Measurements from ENCODE around the gene MEX3A. TPM values are rescaled to one million over a fixed set of nuclear protein-coding genes. Genes with fewer than 3 reads are reported as not detected.
A peak's percentile ranks its signal among the peaks of the same experiment; 100 is the strongest.

Gene MEX3A
- total RNA-seq, 1 donor from 2014 or later, result 61.9 TPM

- TF ChIP-seq CTCF (conservative IDR thresholded peaks at IDR 0.05), result no peak
- no peak overlapping the region for H3K27ac Mint-ChIP-seq
- H3K4me3 Mint-ChIP-seq, result no peak overlapping the region
- H3K36me3 Mint-ChIP-seq, result peaks cover 17% of the 10 kb centered on the region
- no peaks in the 10 kb centered on the region for H3K27me3 Mint-ChIP-seq
- H3K9me3 Mint-ChIP-seq, result no peaks in the 10 kb centered on the region
- DNase-seq (ENCODE audit: extremely low spot score, unreplicated experiment), result no peak
- H3K4me1 Mint-ChIP-seq (ENCODE audit: unreplicated experiment), result peaks cover 37% of the 10 kb centered on the region
These were observed 12.5 kb downstream of the MEX3A start for GRCh38 chr1:156069490-156070455.

GRCh38 chr1:156067262-156067661 is 15.0 kb downstream of the MEX3A start:
- Mint-ChIP-seq H3K4me3 (no peak overlapping the region), H3K27me3 (no peaks in the 10 kb centered on the region), H3K36me3 (peaks cover 7% of the 10 kb centered on the region), H3K4me1 (ENCODE audit: unreplicated experiment) (peaks cover 32% of the 10 kb centered on the region), H3K27ac (no peak overlapping the region), H3K9me3 (no peaks in the 10 kb centered on the region)
- DNase-seq (ENCODE audit: extremely low spot score, unreplicated experiment), result no peak
- TF ChIP-seq CTCF (conservative IDR thresholded peaks at IDR 0.05), result no peak

GRCh38 chr1:156065871-156066270 is 16.4 kb downstream of the MEX3A start:
- H3K4me3 Mint-ChIP-seq, result no peak overlapping the region
- peak overlapping the region; percentile 68 for H3K27ac Mint-ChIP-seq
- TF ChIP-seq CTCF (conservative IDR thresholded peaks at IDR 0.05), result no peak

GRCh38 chr1:156065212-156065611 is 17.1 kb downstream of the MEX3A start:
- peaks cover 37% of the 10 kb centered on the region for H3K4me1 Mint-ChIP-seq (ENCODE audit: unreplicated experiment)
- H3K27ac Mint-ChIP-seq, result peak overlapping the region; percentile 24

More at GRCh38 chr1:156065871-156066270, 16.4 kb downstream of the MEX3A start:
- Mint-ChIP-seq H3K9me3 (no peaks in the 10 kb centered on the region), H3K36me3 (peaks cover 6% of the 10 kb centered on the region), H3K27me3 (no peaks in the 10 kb centered on the region), H3K4me1 (ENCODE audit: unreplicated experiment) (peaks cover 36% of the 10 kb centered on the region)
- DNase-seq (ENCODE audit: extremely low spot score, unreplicated experiment), result no peak

GRCh38 chr1:156064615-156065014 is 17.6 kb downstream of the MEX3A start:
- peak overlapping the region; percentile 24 for H3K27ac Mint-ChIP-seq
- H3K9me3 Mint-ChIP-seq, result no peaks in the 10 kb centered on the region
- DNase-seq (ENCODE audit: extremely low spot score, unreplicated experiment), result no peak
- H3K4me3 Mint-ChIP-seq, result no peak overlapping the region
- H3K4me1 Mint-ChIP-seq (ENCODE audit: unreplicated experiment), result peaks cover 36% of the 10 kb centered on the region
- H3K36me3 Mint-ChIP-seq, result peaks cover 6% of the 10 kb centered on the region
- no peak for TF ChIP-seq CTCF (conservative IDR thresholded peaks at IDR 0.05)
- H3K27me3 Mint-ChIP-seq, result no peaks in the 10 kb centered on the region

More at GRCh38 chr1:156065212-156065611, 17.1 kb downstream of the MEX3A start:
- DNase-seq (ENCODE audit: extremely low spot score, unreplicated experiment), result no peak
- H3K9me3 Mint-ChIP-seq, result no peaks in the 10 kb centered on the region
- H3K36me3 Mint-ChIP-seq, result peaks cover 6% of the 10 kb centered on the region
- H3K27me3 Mint-ChIP-seq, result no peaks in the 10 kb centered on the region
- peak overlapping the region; percentile 5 for H3K4me3 Mint-ChIP-seq
- no peak for TF ChIP-seq CTCF (conservative IDR thresholded peaks at IDR 0.05)

Data from type B pancreatic cell (in vitro differentiated cells).